ENCODE results near the gene PLSCR1. TPM values are rescaled to one million over a fixed set of nuclear protein-coding genes. Genes with fewer than 3 reads are reported as not detected.
A peak's percentile ranks its signal among the peaks of the same experiment; 100 is the strongest.

The PLSCR1 gene
- total and polyA plus RNA-seq, 9 of the 15 experiments (the other 6 are each of a cell fraction or from before 2014, with no cell fraction given): 40.6 to 122 (median 69.1) TPM

DNA sequence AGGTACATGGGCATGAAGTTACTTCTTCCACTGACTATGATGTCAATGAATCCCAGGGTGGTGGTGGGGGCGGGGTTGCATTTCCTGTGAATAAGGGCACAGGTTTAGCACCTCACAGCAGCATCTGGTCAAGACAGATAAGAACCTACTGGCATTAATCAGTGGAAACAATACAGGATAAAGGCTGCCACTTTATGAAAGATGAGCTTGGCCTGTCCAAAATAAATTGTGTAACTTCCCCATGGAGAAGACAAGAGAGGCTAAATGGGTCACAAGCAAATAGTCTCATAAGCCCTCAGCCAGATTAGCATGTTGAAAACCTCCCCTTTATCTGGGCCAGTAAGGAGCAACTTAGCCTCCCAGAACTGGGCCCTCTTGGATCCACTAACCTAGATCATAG lies 47.7 kb downstream of the PLSCR1 start (continued):
- TF ChIP-seq DIDO1 (tag; IDR thresholded peaks at IDR 0.05; ENCODE audit: low read depth) (no peak), DNMT1 (IDR thresholded peaks at IDR 0.05) (no peak), NBN (IDR thresholded peaks at IDR 0.05; ENCODE audit: low read depth) (0 out of 2 replicates have a peak, but pooled peaks have one; percentile 55), SMAD3 (CRISPR knock-in tag; conservative IDR thresholded peaks at IDR 0.05) (peak; percentile 70; the same call in 1 of the 2 replicates), ZNF696 (CRISPR knock-in tag; conservative IDR thresholded peaks at IDR 0.05) (no peak), ETV1 (tag; conservative IDR thresholded peaks at IDR 0.05; ENCODE audit: low read depth) (peak; percentile 97), CREM (IDR thresholded peaks at IDR 0.05; ENCODE audit: low read depth) (peak; percentile 80), XRCC5 (IDR thresholded peaks at IDR 0.05; ENCODE audit: low read depth, low read length) (no peak), DPF2 (IDR thresholded peaks at IDR 0.05) (peak; percentile 95), SMAD4 (CRISPR knock-in tag; conservative IDR thresholded peaks at IDR 0.05) (peak; percentile 76), ZNF217 (CRISPR knock-in tag; IDR thresholded peaks at IDR 0.05) (no peak), HDAC6 (IDR thresholded peaks at IDR 0.05; ENCODE audit: low read depth, low read length) (no peak), PKNOX1 (IDR thresholded peaks at IDR 0.05) (peak; percentile 90), ARNT (IDR thresholded peaks at IDR 0.05) (peak; percentile 64 to 85; a peak in 2 of 4 replicates), BHLHE40 (IDR thresholded peaks at IDR 0.05; ENCODE audit: low read length) (peak; percentile 53; the same call in 1 of the 2 replicates), ATF7 (IDR thresholded peaks at IDR 0.05) (peak; percentile 87), MITF (IDR thresholded peaks at IDR 0.05) (peak; percentile 67; the same call in 1 of the 2 replicates), ZNF695 (CRISPR knock-in tag; IDR thresholded peaks at IDR 0.05) (no peak), MBD2 (IDR thresholded peaks at IDR 0.05; ENCODE audit: borderline replicate concordance, low read depth) (peak; percentile 59; the same call in 1 of the 2 replicates), SREBF2 (CRISPR knock-in tag; IDR thresholded peaks at IDR 0.05) (no peak), NEUROD1 (IDR thresholded peaks at IDR 0.05; ENCODE audit: borderline replicate concordance, low read depth, low read length, partially characterized antibody) (no peak), CREB1 (IDR thresholded peaks at IDR 0.05) (peak; percentile 41; the same call in 1 of the 2 replicates), CREB1 (CRISPR knock-in tag; IDR thresholded peaks at IDR 0.05) (no peak), MAZ (CRISPR knock-in tag; conservative IDR thresholded peaks at IDR 0.05 in 1 of 2, IDR thresholded peaks at IDR 0.05 in 1 of 2) (0 out of 4 replicates have a peak, but pooled peaks of 1 of the 2 experiments have one; percentile 35)
- TF ChIP-seq, protein P1, sequence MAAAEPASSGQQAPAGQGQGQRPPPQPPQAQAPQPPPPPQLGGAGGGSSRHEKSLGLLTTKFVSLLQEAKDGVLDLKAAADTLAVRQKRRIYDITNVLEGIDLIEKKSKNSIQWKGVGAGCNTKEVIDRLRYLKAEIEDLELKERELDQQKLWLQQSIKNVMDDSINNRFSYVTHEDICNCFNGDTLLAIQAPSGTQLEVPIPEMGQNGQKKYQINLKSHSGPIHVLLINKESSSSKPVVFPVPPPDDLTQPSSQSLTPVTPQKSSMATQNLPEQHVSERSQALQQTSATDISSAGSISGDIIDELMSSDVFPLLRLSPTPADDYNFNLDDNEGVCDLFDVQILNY (CRISPR knock-in tag; IDR thresholded peaks at IDR 0.05): no peak
- TF ChIP-seq, protein P2, sequence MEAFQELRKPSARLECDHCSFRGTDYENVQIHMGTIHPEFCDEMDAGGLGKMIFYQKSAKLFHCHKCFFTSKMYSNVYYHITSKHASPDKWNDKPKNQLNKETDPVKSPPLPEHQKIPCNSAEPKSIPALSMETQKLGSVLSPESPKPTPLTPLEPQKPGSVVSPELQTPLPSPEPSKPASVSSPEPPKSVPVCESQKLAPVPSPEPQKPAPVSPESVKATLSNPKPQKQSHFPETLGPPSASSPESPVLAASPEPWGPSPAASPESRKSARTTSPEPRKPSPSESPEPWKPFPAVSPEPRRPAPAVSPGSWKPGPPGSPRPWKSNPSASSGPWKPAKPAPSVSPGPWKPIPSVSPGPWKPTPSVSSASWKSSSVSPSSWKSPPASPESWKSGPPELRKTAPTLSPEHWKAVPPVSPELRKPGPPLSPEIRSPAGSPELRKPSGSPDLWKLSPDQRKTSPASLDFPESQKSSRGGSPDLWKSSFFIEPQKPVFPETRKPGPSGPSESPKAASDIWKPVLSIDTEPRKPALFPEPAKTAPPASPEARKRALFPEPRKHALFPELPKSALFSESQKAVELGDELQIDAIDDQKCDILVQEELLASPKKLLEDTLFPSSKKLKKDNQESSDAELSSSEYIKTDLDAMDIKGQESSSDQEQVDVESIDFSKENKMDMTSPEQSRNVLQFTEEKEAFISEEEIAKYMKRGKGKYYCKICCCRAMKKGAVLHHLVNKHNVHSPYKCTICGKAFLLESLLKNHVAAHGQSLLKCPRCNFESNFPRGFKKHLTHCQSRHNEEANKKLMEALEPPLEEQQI (IDR thresholded peaks at IDR 0.05): peak; percentile 55; the same call in 1 of the 2 replicates

All from K562 (cell line).